ENCODE results near the gene BMERB1.

Gene BMERB1

GRCh38 chr16:15616012-15616411 lies 181.6 kb downstream of the BMERB1 start:
- DNase-seq = no peak
- no peak for ATAC-seq

DNA sequence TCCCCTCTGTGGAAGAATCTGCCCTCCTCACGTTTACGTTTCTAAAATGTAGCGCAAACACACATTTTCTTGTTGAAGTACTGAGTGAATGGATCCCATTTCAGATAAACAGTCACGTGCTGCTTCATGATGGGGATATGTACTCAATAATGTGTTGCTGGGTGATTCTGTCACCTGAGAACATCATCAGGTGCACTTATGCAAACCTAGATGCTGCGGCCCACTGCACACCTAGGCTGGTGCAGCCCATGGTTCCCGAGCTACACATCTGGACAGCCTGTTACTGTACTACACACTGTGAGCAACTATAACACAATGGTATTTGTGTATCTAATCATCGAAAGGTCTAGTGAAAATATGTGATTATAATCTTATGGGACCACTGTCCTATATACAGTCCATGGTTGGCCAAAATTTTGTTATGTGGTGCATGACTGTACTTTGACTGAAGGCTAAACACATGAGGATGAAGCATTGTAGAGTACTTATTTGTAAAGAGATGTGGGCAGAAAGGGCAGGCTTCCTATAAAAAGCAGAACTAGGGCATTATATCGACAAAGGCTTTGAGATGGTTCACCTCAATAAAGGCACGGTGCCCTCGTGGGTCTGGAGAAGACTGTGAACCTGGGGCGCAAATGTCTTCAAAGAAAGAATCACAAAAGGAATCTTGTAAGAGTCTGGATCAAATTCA lies 182.2 kb downstream of the BMERB1 start:
- DNase-seq = no peak
- no peak for ATAC-seq

- ATAC-seq (no peak), DNase-seq (no peak)
Observed at GRCh38 chr16:15617901-15618300, 183.5 kb downstream of the BMERB1 start.

DNA sequence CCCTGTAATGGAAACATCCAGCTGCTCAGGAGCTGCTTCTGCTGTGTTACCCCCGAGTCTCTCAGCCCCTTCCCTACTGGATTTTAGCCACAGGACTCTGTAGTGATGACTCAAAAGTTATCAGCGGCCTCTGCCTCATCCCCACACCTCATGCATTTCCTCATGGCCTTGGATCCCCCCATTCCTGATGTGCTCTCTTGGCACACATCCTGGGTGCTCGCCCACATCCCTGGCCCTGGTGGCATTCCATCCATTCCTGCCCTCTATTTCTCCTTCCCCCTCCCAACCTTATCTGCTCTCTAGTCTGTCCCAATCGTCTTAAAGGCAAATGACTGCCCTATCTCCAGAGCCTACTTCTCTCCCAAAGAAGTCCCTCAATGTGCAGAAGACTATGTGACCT lies 184.0 kb downstream of the BMERB1 start:
- ATAC-seq (no peak), DNase-seq (no peak)

DNA sequence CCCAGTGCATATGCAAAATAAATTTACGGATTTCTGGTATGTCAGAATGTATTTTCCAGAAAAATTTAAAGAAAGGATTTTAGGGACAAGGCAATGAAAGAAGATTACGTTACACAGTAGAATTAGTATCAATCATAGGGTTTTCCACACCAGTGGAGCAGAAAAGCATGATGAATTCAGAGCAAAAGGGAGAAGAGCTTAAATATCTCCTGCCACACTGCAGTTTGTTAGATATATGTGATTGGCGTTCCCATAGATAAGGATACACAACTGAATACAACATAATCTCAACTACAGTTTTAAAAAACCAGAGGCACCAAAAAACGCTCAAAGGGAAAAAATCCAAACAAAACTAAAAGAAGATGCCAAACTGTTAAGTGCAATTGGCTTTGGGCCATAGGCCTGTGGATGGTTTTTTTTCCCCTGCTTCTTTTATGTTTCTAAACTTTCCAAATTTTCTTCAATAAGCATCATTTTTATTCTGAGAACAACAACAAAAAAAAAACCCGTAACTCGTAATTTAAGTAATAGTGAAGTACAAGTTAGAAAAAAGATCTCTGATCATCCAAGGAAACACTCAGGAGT lies 186.3 kb downstream of the BMERB1 start:
- ATAC-seq (no peak), DNase-seq (no peak)

DNA sequence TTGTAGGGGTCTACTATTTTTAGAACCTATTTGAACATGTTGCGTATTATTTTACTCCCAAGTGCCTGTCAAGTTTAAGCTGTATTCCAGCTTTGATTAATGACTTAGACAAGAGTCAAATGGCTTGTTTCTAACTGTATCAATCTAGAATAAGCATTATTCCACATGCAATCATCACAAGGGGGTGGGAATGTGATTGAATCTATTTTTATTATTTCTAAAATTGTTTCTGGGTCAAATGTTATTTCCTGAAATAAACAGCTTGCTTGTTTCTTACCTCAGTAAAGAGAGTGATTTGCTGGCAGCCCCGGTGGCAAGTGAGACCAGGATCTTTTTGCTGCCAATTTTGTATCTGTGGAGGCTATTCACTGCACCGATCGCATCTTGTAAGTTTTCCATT lies 187.1 kb downstream of the BMERB1 start:
- ATAC-seq = no peak
- no peak for DNase-seq

DNA sequence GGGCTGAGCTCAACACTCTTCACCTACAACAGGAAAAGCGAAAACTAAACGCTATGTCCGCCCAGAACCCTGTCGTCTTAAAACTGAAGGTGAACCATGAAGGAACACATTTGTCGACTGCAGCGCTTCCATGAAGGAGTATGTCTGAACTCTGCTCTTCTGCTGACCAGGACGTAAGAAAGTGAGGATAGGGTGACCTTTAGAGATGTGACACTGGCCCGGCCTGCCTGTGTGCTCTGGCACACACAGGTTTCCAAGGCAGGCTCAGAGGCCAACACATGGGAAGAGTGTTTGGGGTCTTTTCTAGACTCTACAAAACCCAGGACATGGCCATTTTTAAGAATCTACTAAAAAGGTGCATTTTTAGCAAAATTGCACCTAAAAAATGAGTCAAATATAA lies 187.5 kb downstream of the BMERB1 start:
- DNase-seq (no peak), ATAC-seq (no peak)

DNA sequence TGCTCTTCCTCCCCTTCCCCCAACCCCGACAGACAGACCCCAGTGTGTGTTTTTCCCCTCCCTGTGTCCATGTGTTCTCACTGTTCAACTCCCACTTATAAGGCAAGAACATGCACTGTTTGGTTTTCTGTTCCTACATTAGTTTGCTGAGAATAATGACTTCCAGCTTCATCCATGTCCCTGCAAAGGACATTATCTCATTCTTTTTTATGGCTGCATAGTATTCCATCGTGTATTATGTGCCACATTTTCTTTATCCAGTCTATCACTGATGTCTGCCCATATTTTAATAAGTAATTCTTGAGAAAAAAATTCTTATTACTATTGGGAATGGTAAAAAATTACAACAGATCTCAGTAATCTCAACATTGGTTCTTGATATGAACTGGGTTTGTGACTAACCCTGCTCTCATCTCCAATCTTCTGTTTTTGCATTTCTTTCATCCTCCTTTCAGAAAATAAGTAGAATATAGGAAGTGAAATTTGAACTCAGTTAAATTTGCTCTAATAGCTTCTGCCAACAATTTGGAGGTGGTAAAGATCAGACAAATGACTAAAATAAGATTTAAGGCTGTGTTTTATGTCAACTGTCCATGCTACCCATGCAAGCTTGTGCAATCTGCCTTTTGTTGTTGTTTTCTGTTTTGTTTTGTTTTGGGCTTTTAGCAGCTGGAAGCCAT lies 197.5 kb downstream of the BMERB1 start:
- DNase-seq = no peak
- ATAC-seq = no peak

GRCh38 chr16:15635926-15636325 lies 201.5 kb downstream of the BMERB1 start:
- ATAC-seq = no peak
- DNase-seq = no peak

- no peak for DNase-seq
Observed at GRCh38 chr16:15636392-15636873, 202.0 kb downstream of the BMERB1 start.

More at GRCh38 chr16:15636392-15636873, 202.0 kb downstream of the BMERB1 start:
- peak; percentile 40 for ATAC-seq

Data from stimulated activated naive CD8-positive, alpha-beta T cell treated with anti-CD3 and anti-CD28 coated beads, Interleukin-15, Interleukin-2, amounts not matched to agents 100 U/mL and 50 U/mL, for 24 hours (primary cell).